CD4-positive, alpha-beta T cell treated with Interleukin-6 at 100 ng/mL for 8 hours (primary cell): Measurements from ENCODE around the gene MAP3K3.
A peak's percentile ranks its signal among the peaks of the same experiment; 100 is the strongest.

Experiments used
- DNase-seq: peaks from one replicate; pipeline ENCODE4 v3.0.0-alpha.2; 2020; ENCODE audit warnings: mixed read lengths, low spot score

The MAP3K3 gene

DNA sequence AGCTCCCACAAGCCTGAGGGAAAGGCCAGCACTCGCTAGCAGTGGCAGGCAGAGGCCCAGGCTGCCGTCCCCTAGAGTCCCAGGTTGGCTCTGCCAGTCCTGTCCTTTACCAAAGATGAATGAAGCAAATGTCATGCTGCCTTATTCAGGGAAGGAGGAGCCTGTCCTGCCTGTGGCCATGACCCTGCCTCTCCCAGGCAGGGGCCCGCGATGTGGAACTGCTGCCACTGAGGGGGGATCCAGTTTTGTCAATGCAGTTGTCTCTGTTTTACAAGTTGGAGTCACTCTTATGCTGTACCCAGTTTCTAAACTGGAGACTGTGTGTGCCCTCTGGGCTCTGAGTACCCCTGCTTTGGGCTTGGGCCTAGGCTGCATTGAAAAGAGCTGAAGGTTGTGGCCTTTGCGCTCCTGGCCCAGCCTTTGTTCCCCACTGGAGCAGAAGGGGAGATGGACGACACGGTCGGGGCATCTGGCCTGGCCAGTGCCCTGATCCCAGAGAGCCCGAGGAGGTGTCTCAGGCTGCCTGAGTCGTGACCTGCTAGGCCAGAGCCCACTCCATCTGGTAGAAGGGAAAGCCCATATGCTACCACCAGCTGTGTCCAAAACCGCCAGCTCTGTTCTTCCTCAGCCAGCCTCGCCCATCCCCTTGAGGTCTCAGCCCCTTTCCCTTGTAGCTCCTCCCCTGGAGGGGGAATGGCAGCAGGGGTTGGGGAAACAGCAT, 72.2 kb downstream of the MAP3K3 start:
- DNase-seq = no peak

DNA sequence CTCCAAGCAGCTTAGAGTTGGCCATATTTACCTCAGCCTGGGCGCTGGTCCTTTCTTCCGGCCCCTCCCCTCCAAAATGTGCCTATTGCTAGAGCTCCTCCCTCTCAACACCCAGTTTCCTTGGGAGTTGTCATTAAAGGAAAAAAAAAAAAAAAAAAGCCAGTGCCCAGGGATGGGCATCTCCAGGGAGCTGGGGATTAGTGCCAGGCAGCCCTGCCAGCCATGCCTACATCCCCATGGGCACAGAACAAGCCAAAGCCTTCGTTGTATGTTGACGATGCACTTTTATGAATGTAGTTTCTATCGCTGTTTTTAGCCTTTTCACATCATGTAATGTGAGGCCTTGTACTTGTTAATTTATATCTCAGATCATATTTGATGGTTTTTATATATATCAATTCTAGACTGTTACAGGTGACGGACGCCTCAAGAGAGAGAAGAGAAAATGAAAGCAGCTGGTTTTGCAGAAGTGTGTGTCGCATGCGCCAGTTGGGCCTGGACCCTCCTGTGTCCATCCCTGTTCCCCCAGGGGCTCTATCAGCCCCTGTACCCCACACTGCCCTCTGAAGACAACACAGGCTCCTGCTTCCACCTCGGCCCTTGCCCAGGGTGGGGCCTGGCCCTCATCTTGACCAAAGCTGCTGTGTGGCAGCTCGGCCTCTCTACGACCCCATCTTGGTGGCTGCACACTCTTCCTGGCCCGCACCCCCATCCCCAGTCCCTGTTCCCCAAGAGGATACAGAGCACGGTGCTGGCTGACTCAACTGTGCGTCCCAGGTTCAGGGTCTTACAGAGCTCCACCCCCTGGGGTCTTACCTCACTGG, 72.9 kb downstream of the MAP3K3 start:
- no peak for DNase-seq

DNA sequence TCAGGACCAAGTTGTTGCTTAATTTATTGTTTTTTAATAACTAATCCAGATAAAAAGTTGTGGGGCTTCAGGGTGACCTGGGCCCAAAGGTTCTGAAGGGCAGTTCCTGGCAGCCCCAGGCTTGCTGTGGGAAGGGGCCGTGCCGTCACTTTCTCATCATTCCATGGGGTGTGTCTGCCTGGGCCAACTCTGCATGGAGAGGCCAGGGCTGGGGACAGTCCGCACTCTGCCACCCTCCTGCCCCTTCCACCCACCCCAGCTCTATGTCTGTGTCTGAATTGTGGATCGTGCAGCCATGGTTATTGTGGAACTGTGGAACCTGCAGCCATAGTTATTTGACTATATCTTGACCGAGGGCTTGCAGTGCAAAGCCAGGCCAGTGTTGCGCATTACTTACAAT, 73.7 kb downstream of the MAP3K3 start:
- DNase-seq = no peak

DNA sequence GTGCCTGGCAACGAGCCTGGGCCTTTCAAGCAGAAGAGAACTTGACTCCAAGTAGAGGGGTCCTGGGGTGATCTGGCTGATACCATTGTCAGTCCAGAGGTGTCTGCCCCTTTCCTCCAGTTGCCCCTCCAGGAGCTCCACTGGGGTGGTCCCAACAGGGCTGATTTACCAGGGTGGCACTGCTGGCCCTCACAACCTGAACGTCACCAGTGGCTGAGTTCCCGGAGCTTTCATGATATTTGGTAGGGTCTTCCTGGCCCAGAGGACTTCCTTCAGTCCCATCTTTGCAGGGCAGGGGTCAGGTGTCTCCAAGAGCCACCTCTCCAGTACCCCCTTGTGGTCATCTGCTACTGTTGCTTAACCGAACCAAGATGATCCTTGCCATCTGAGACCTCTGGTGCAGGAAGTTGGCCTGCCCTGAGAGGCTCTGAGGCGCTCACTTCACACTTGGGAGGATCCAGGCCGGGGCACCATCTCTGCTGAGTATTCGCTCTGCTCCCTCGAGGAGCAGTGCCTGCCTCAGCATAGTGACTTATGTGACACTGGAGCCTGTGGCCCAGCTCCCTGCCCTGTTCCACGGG, 74.3 kb downstream of the MAP3K3 start:
- DNase-seq = peak; percentile 55

DNA sequence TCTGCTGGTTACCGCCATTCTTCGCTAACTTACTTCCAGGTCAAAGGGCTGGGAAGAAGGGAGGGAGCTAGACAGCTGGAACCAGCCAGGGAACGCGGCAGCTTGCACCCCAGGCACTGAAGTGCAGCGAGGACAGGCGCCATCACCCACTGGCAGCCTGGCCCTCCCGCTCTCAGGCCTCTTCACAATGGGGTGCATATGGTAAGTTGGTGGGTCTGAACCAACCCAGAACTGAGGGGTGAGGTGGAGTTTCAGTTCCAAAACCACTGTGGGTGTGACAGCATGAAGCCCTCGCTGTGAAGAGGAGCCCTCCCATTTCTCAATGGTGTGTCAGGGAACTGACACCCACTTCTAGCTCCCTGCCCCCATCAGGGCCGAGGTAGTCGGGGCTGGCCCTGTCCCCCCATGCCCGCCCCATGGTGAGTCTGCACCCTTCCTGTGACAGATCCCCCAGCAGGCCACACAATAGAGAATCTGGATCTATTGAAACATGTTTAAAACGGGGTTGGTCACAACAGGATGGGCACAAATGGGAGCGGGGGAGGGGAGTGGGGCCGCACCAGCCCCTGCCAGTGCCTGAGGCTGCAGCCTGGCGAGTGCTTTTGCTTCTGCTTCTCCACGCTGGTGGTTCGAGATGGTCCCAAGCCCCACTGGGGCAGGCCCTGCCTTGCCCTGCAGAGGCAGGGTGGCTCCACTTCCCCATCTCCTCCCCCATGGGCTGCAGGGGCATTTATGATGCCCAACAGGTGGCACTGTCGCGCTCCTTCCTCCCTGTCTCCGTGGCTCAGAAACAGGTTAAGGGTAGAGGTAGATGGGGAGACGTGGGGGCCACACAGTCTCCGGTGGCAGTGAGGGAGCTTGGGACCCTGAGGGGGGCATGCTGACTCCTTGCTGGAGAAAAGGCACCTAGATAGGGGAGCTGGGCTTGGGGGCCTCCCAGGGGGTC, 75.4 kb downstream of the MAP3K3 start:
- peak; percentile 85 for DNase-seq

DNA sequence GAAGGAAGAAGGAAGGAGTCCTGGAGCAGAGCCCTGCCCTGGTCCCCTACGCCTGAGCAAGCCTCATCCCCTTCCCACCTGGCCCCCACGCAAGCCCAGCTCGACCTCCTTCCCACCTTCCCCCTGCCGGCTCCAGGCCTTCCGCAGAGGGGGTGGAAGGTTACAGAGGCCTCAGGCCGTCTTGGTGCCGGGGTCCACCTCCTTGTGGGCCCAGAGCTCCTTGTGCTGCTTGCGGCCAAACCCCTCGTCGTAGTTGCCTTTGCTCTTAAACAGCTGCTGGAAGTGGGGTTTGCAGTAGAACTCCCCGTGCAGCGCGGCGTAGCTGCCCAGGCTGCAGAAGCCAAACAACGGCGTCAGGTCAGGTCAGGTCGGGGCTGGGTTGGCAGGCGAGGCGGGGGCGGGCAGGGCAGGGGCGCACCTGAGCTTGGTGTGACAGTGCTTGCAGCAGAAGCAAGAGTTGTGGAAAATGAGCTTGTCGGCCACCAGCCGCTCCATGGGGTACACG, 76.2 kb downstream of the MAP3K3 start:
- no peak for DNase-seq

DNA sequence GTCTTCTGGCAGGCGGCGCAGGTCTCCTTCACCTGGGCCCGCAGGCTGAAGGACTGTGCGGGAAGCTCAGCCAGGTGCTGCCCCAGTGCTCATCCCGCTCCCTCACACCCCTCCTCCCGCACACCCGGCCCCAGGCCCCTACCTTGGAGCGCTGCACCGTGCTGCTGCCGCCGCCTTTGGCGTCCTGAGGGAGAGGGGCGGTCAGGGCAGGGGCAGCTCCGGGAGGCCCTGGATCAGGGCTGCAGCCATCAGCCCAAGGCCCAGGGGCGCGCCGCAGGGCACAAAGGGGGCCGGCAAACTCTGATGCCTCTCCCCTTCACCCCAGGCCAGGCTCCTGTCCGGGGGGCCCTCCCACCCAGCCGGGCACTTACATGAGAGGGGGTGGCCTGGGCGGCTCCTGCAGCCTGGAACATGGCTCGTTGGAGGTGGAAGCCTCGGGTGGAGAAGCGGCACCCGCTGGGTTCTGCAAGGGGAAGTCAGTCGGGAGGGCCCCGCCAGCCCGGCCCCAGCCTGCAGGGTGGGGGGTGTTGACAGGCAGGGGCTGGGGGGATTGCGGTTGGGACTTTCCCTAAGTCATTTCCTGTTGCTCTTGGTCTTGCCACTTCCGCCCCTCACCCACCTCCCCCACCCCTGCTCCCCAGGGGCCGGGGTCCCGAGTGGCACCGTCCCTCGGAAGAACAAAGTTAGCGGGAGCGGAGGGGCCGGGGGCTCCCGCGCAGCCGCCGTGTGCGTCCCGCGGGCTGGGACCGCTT, 76.8 kb downstream of the MAP3K3 start:
- DNase-seq = peak; percentile 96

DNA sequence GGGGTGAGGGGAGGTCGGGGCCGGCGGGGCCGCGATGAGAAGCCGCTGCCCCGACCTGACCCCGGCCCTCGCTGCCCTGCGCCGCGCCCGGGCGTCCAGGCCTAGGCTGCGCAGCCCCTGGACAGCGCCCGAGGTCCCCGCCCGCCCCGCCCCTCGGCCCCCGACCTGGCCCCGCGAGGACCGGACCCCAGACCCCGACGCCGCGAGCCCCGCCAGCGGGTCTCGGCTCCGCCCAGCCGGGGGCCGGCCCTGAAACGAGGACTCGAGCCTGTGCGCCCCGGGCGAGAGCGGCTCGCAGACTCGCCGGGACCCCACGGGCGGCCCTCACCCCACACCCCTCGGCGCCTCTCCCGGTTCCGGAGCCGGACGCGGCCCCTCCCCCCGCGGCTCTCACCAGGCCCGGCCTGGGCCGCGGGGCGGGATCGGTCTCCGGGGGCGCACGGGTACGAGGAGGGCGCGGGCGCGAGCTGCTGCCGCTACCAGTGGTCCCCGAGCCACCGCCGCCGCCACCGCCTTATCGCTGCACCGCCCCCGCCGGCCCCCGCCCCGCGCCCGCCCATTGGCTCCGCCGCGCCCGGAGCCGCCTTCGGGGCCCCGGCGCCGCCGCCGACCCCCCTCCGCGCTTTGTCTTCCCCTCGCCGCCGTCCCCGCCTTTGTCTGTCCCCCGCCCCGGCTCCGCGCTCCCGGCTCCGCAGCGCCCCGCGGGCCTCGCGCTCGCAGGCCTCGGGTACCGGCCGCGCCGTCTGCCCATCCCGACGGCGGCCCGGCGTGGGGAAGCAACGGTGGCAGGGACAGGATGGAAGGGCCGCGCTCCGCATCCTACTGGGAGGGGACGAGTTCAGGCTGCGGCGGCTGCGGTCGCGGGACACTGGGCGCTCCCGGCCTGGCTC, 77.7 kb downstream of the MAP3K3 start, which contains the start of gene LIMD2:
TSS of gene LIMD2 (minus strand) at position 488 of the 890 bp plus-strand sequence. CDS start 827 bp downstream, outside the sequence.
- DNase-seq = peak; percentile 88

DNA sequence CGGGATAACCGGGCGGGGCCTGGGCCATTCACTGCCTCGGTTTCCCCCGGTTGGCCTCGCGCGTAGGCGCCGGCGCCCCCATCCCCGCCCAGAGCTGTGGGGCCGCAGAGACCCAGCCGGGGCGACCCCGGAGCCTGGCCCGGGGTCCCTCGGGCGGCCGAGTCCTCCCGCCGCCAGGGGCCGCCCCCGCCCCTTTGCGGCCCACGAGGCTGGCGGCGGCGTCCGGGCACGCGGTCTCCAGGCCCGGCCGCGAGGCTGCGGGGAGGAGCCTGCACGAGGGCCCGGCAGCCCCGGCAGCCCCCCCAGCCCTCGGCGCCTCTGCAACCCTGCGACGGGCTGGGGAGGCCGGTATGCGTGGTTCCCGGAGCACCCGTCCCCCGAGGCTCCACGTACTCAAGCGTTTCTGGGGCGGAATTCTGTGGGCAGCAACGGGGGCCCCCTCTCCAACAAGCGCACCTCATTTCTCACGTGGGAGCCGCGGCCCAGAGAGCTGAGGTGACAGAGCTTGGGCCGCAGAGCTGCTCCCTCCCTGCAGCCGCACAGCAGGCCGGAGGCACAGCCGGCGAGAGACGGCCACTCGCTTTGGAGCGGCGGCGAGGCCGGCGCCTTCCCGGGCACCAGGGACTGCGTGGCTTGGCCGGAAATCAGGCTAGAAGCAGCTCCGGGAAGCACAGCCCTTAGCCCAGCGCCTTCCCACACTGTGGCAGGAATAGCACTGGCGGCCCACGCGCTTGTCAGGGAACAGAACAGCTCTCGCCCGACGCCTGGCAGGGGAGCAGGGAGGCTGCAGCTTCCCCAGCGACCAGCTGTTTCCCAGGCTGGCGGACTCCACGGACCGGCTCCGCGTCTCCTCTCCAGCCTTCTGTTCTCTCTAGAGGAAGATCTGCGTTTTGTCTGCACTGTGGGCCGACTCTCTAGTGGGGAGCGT, 78.6 kb downstream of the MAP3K3 start:
- DNase-seq = peak; percentile 51

DNA sequence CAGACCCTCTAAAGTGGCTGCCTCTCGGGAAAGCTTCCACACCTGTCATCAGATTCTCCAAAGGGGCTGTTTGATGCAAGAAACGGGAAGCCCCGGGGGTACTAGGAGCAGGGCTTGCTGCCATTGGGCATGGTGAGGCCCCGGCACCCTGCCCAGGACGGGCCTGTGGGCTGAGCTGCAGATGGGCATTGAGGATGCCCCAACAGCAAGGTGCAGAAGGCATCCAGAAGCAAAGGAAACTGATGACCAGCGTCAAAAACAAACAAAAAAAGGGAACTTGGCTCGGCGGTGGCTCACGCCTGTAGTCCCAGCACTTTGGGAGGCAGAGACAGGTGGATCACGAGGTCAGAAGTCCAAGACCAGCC, 79.2 kb downstream of the MAP3K3 start:
- no peak for DNase-seq

DNA sequence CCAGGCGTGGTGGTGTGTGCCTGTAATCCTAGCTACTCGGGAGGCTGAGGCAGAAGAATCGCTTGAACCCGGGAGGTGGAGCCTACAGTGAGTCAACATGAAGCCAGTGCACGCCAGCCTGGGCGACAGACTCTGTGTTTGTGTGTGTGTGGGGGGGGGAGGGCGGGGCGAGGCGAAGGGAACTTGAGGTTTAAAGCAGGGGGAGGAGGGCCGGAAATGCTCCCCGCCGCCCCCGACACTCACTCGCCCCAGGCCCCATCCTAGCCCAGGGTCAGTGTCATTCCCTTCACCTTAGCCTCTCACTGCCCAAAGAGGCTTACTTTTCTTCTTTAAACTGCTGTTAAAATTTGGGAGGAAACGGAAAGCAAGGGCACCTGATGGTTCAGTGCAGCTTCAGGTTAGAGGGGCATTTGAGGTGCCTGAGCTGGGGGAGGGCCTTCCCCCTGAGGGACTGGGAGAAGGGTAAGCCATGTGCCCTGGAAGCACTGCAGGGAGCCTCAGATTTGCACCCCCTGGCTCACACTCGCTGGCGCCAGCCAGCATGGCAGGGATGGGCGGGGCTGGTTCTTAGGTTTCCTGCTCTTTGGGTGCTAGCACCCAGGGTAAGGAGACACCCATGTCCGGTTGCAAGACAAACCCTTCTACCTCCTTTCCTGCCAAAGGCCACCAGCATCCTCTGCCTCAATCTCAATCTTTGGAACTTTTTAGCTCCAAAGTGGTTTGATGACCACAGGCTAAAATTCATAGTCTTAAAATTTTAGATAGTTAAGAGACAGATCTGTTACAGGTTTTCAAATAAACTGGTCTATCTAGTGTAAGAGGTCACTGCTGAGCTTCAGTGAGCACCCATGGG, 79.9 kb downstream of the MAP3K3 start:
- DNase-seq = peak; percentile 90

DNA sequence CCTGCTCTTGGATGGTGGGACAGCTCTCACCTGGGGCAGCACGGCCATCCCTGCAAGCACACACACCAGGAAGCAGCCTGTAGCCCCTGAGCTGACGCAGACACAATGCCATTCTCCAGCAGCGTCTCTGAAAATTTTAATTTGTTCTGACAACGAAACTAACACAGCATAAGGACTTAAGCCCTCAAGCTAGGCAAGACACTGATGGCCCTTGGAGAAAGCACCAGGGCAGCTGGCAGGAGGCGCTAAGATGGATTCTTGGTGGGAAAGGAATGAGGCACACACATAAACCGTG, 80.5 kb downstream of the MAP3K3 start:
- DNase-seq = no peak

DNA sequence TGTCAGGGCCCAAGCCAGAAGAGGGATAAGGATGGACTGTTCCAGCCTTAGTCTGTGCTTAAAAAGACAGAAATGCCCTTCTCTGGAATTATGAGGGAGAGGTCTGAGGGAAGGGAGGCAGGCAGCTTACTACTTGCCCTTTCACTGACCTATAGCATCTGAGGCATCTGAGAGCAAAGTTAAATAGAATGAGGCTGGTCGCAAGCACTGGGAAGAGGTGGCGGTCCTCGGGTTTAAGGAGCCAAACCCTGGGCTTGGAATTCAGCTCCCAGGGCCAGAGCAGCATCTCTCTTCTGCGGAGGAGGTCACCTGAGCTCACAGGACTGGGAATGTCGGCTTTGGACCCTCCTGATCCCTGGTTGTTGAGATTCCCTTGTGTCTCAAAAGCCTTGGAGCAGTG, 80.8 kb downstream of the MAP3K3 start:
- DNase-seq = no peak

DNA sequence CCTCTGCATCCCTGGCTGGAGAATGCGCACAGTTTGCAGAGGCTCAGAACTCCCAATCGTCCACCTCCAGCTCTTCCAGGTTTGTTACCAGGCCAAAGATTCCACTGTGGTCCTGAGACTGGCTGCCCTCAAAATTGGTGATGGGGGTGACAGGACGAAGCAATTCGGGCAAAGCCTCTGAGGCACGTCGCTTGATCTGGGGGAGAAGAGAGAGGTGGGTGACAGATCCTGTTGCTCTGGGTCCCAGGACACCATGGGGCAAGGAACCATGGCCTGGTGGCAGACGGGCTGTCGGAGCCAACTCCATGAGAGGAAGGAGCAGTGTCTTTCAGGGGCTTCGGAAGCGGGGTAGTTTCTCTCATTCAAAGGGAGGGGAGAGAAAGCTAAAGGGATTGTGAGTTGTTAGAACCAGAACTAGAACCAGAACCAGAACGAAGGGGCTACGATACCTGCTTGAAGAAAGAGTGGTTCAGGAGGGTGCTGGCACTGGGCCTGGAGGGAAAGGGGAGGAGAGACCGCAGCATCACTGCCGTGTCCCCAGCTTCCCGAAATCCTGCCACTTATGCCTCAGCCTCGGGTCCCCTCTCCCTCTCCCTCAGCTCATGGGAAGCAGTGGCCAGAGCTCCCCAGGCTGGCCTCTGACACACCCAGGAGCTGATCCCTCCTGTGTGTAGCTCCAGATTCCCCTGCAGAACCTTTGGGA, 81.5 kb downstream of the MAP3K3 start:
- DNase-seq = no peak

DNA sequence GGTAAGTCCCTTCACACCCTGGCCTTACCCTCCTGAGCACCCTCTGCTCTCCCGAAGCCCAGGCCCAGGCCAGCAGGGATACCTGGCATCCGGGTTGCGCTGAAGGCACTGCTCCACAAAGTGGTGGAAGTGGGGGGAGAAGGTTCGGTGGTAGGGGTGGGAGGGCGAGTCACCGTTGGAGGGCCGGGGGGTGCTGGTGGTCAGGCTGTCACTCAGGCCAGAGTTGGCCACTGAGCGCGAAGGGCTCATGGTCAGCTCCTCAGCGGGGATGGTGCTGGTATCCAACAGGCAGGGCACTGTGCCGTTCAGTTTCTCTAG, 82.0 kb downstream of the MAP3K3 start:
- DNase-seq = no peak

DNA sequence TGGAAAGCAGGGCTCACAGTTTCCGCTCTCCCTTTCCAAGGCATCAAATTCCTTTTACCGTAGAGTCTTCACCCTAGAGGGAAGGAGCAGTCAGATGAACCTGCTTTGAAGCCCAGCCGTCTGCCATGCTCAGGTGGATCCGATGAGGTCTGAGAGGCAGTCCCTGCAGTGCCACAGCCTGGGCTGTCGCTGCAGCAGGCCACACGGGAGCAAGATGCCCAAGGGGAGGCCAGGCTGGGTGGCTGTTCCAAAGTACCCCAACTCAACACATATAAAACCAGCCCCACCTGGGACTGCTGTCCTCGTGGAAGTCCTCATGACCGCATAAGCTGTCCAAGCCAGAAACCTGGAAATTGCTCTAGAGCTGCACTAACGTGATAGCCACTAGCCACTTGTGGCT, 82.6 kb downstream of the MAP3K3 start:
- no peak for DNase-seq

DNA sequence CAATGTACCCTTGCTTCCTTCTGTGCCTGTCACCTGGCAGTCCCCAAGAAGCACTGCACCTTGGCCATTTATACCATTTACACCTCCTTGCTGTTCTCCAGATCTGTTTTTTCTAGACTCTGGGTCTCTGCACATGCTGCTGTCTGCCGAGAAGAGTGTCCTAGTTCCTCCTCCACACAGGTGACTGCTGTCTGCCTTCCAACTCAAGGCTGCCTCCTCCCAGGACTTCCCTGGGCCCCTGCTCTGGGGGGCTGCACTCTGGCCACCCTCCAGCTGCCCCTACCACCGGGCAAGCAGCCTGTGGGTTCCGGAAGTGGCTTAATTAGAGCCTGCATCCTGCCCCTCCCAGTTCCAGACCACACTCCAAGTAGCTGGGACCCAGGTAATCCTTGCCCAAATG, 83.4 kb downstream of the MAP3K3 start:
- DNase-seq = no peak
